AG09309 (cell line): ENCODE results near the gene TTLL5.

Source experiments
- DNase-seq: peaks from one replicate; pipeline ENCODE4 v3.0.0-alpha.2; 2010; ENCODE audit warnings: low read depth
- H3K4me3 ChIP-seq: 2 replicates; pipeline ENCODE4 v1.5.1; 2011; ENCODE audit warnings: mild to moderate bottlenecking, low read depth, low read length, moderate library complexity; ENCODE audit not compliant: control insufficient read depth
- CTCF ChIP-seq: IDR thresholded peaks from 2 replicates; pipeline ENCODE4 v1.5.1; 2011; ENCODE audit warnings: mild to moderate bottlenecking, low read depth, low read length, inconsistent platforms; ENCODE audit not compliant: insufficient read depth, control insufficient read depth; ENCODE audit errors: missing control alignments

TTLL5 gene

DNA sequence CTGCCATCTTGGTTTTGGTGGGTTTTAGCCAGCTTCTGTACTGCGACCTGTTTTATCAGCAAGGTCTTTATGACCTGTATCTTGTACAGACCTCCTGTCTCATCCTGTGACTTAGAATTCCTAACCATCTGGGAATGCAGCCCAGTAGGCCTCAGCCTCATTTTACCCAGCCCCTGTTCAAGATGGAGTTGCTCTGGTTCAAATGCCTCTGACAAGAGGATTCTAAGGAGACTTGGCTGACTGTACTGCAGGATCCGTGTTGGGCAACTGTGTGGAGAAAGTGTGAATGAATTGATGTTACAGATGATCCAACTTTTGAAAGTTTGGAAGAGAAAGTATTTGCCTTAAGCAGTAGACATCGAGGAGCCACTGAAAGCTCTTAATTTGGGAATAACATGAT lies 91.0 kb downstream of the TTLL5 start:
- no peak overlapping the region for H3K4me3 ChIP-seq
- TF ChIP-seq CTCF = no peak
- DNase-seq = no peak

GRCh38 chr14:75752907-75753594 lies 92.0 kb downstream of the TTLL5 start:
- no peak overlapping the region for H3K4me3 ChIP-seq
- TF ChIP-seq CTCF = no peak
- no peak for DNase-seq

DNA sequence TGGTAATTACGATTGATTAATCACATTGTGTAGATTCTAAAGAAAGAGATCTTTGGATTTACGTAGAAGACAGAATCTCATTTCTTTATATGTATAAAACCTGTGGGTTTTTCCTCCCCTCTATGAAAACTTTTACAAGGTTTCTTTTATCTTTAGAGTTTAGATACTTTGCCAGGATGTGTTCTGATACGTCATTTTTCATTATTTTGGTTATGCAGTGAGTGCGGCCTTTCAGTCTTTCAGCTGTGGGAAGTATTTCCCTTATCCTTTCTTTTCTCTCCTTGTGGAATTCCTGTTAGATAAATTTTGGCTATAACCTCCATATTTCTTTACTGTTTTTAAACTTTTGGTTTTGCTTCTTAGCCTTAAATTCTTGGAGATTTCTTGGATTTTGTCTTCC lies 92.7 kb downstream of the TTLL5 start:
- no peak for TF ChIP-seq CTCF

DNA sequence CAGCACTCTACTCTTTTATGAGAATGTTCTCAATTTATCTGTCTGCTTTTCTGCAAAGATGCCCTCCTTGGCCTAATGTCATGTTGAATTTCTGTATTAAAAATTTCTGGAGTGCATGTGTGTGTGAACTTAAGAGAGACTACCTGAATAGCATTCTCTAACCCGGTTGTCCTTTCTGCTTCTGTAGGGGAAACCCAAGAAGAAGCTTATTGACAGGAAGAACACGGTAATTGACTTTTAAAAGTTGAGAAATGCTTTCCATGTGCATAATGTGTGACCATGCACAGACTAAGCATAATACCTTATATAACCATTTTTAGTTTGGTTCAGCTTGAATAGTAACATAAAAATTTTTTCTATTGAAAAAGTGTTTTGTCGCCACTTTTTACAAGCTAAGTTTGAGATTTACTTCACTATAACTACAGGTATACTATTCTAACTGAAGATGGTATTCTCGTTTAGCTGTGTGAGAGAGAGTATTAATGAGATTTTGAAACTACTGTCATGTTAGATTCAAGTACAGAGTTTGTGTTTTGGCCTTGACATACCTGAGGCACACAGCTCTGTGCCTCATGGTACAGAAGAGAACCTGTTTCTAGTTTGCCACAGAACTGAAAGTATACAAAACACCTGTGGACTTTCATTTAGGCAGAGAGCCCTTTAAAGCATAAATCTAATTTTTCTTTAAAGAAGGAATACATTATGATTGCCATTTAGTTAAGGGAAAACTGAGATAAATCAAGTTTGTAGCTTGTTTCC lies 96.8 kb downstream of the TTLL5 start:
- TF ChIP-seq CTCF = no peak
- DNase-seq = no peak
- H3K4me3 ChIP-seq = no peak overlapping the region

More for the DNA sequence above, 92.7 kb downstream of the TTLL5 start:
- no peak overlapping the region for H3K4me3 ChIP-seq
- no peak for DNase-seq

DNA sequence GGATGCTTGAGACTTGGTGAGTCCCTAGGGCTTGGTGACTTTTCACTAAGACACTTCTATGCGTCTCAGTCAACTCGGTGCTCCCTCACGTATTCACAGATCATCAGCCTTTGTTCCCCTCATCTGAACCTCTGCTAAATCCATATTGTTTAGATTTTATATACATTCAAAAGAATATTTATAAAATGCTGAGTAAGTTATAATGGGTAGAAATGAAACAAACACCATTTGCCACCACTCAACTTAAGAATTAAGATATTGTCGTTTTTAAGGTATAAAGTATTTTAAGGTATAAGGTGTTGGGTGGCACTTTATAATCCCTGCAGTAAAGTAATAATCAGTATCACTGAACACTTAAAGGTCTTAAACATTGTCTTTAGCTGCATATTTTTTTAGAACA lies 103.0 kb downstream of the TTLL5 start:
- DNase-seq = no peak
- H3K4me3 ChIP-seq = no peak overlapping the region
- no peak for TF ChIP-seq CTCF

GRCh38 chr14:75769047-75769685 lies 108.1 kb downstream of the TTLL5 start:
- no peak overlapping the region for H3K4me3 ChIP-seq
- DNase-seq = no peak
- TF ChIP-seq CTCF = no peak
